ENCODE results near the gene LRRC70.

GRCh38 chr5:62614355-62614754 lies 35.7 kb downstream of the LRRC70 start:
- TF ChIP-seq YY1 (IDR thresholded peaks at IDR 0.05; ENCODE audit: insufficient read depth, insufficient read length) (no peak), ZNF274 (IDR thresholded peaks at IDR 0.05; ENCODE audit: low read depth, low read length) (no peak), SUZ12 (IDR thresholded peaks at IDR 0.05; ENCODE audit: extremely low read depth, insufficient read depth, insufficient read length) (no peak)
